ENCODE data around the gene RNF145. TPM values are rescaled to one million over a fixed set of nuclear protein-coding genes. Genes with fewer than 3 reads are reported as not detected.

The RNF145 gene
- total and polyA plus RNA-seq, 2 of the 13 experiments (the other 11 are each of a cell fraction or from before 2014, with no cell fraction given), result 24.6 TPM

GRCh38 chr5:159209438-159210209 is at the start of gene RNF145 (continued):
- TF ChIP-seq TFDP1 (CRISPR knock-in tag; IDR thresholded peaks at IDR 0.05; ENCODE audit: borderline replicate concordance), result peak; percentile 88; the same call in 1 of the 2 replicates
- peak in 1 of 2 experiments; percentile 48; a peak in 1 of 4 replicates for TF ChIP-seq REST (IDR thresholded peaks at IDR 0.05; ENCODE audit: borderline replicate concordance in 1 of 2, low read depth in 1 of 2, low read length in 2 of 2)
- no peak for TF ChIP-seq ZBTB33 (CRISPR knock-in tag; IDR thresholded peaks at IDR 0.05)
- no peak for TF ChIP-seq U2AF1 (optimal IDR thresholded peaks at IDR 0.05; ENCODE audit: low read depth, low read length)
- peak; percentile 47; the same call in 1 of the 2 replicates for TF ChIP-seq SMAD9 (CRISPR knock-in tag; IDR thresholded peaks at IDR 0.05)
- TF ChIP-seq ZFP82 (CRISPR knock-in tag; IDR thresholded peaks at IDR 0.05; ENCODE audit: borderline replicate concordance), result peak; percentile 76; the same call in 1 of the 2 replicates
- TF ChIP-seq ZNF121 (CRISPR knock-in tag; IDR thresholded peaks at IDR 0.05), result no peak
- peak; percentile 81 for TF ChIP-seq ARID4A (CRISPR knock-in tag; IDR thresholded peaks at IDR 0.05; ENCODE audit: borderline replicate concordance)
- TF ChIP-seq ZFP90 (CRISPR knock-in tag; IDR thresholded peaks at IDR 0.05; ENCODE audit: borderline replicate concordance), result peak; percentile 77
- no peak for TF ChIP-seq HOXD1 (CRISPR knock-in tag; IDR thresholded peaks at IDR 0.05)

Measured in HepG2 (cell line).